Liver (tissue), 9 donors: Measurements from ENCODE around the gene SSNA1. TPM values are rescaled to one million over a fixed set of nuclear protein-coding genes. Genes with fewer than 3 reads are reported as not detected.

ENCODE experiments used
- DNase-seq: peaks from one replicate; pipeline ENCODE4 v3.0.0-alpha.2; 2017; ENCODE audit warnings: low spot score
- H3K27ac ChIP-seq, 2 donors: one replicate each; pipeline ENCODE4 v1.7.0; 2013; ENCODE audit warnings: inconsistent platforms in 2 of 2, low read length in 2 of 2, control low read depth in 1 of 2, low read depth in 1 of 2, mild to moderate bottlenecking in 1 of 2
- H3K27me3 ChIP-seq, 4 donors: one replicate each; pipeline versions ENCODE4 v1.6.1 to v1.7.0; 2013; ENCODE audit warnings: low read length in 3 of 4, inconsistent platforms in 1 of 4, mild to moderate bottlenecking in 1 of 4, moderate library complexity in 1 of 4; ENCODE audit not compliant: control insufficient read depth in 4 of 4, insufficient read depth in 4 of 4
- H3K36me3 ChIP-seq, 4 donors: one replicate each; pipeline versions ENCODE4 v1.6.1 to v1.7.0; 2013; ENCODE audit warnings: low read length in 3 of 4, mild to moderate bottlenecking in 3 of 4, low read depth in 1 of 4, moderate library complexity in 1 of 4; ENCODE audit not compliant: control insufficient read depth in 4 of 4, insufficient read depth in 3 of 4
- H3K4me1 ChIP-seq, 4 donors: one replicate each; pipeline versions ENCODE4 v1.6.1 to v1.7.0; 2013; ENCODE audit warnings: low read length in 3 of 4, mild to moderate bottlenecking in 3 of 4, moderate library complexity in 1 of 4; ENCODE audit not compliant: control insufficient read depth in 4 of 4, insufficient read depth in 4 of 4
- H3K4me3 ChIP-seq, 3 donors: one replicate each; pipeline versions ENCODE4 v1.6.1 to v1.7.0; 2013; ENCODE audit warnings: low read length in 3 of 3, control low read depth in 1 of 3, low read depth in 1 of 3, mild to moderate bottlenecking in 1 of 3
- H3K9ac ChIP-seq, 2 donors: one replicate each; pipeline ENCODE4 v1.7.0; 2013; ENCODE audit warnings: low read length in 2 of 2, mild to moderate bottlenecking in 2 of 2, moderate library complexity in 2 of 2, control low read depth in 1 of 2, low read depth in 1 of 2
- H3K9me3 ChIP-seq, 4 donors: one replicate each; pipeline versions ENCODE4 v1.6.1 to v1.7.0; 2013; ENCODE audit warnings: low read length in 3 of 4; ENCODE audit not compliant: control insufficient read depth in 4 of 4
- ATF3 ChIP-seq: IDR thresholded peaks from 2 replicates; pipeline ENCODE4 v1.6.1; 2016; ENCODE audit warnings: antibody characterized with exemption
- CTCF ChIP-seq: fragments of 150-350 bp; IDR thresholded peaks from 2 replicates; pipeline ENCODE4 v1.5.1; 2017; ENCODE audit warnings: improper control_type of control experiment, low read depth, low read length; ENCODE audit not compliant: missing input control
- EGR1 ChIP-seq, 2 donors: IDR thresholded peaks; 2 replicates each; pipeline ENCODE4 v1.6.1; 2016 to 2018; ENCODE audit warnings: antibody characterized with exemption in 2 of 2, low read depth in 2 of 2
- FOXA1 ChIP-seq: IDR thresholded peaks from 2 replicates; pipeline ENCODE4 v1.6.1; 2016; ENCODE audit warnings: antibody characterized with exemption
- FOXA2 ChIP-seq: IDR thresholded peaks from 2 replicates; pipeline ENCODE4 v1.6.1; 2016; ENCODE audit warnings: antibody characterized with exemption
- GABPA ChIP-seq, 2 donors: IDR thresholded peaks in 1 of 2; conservative IDR thresholded peaks in 1 of 2; 2 replicates each; pipeline ENCODE4 v1.6.1; 2016; ENCODE audit warnings: antibody characterized with exemption in 2 of 2, mild to moderate bottlenecking in 1 of 2, moderate library complexity in 1 of 2
- HNF4A ChIP-seq, 2 donors: conservative IDR thresholded peaks; 2 replicates each; pipeline ENCODE4 v1.6.1; 2016; ENCODE audit warnings: antibody characterized with exemption in 2 of 2, mild to moderate bottlenecking in 2 of 2
- HNF4G ChIP-seq: IDR thresholded peaks from 2 replicates; pipeline ENCODE4 v1.6.1; 2016; ENCODE audit warnings: antibody characterized with exemption
- JUND ChIP-seq, 2 donors: IDR thresholded peaks; 2 replicates each; pipeline ENCODE4 v1.6.1; 2016; ENCODE audit warnings: antibody characterized with exemption in 2 of 2
- MAX ChIP-seq: IDR thresholded peaks from 2 replicates; pipeline ENCODE4 v1.6.1; 2016; ENCODE audit warnings: antibody characterized with exemption
- NR2F2 ChIP-seq: IDR thresholded peaks from 2 replicates; pipeline ENCODE4 v1.6.1; 2016; ENCODE audit warnings: antibody characterized with exemption
- RAD21 ChIP-seq, 2 donors: IDR thresholded peaks; 2 replicates each; pipeline ENCODE4 v1.6.1; 2016; ENCODE audit warnings: antibody characterized with exemption in 2 of 2, mild to moderate bottlenecking in 2 of 2
- REST ChIP-seq: IDR thresholded peaks from 2 replicates; pipeline ENCODE4 v1.6.1; 2016; ENCODE audit warnings: antibody characterized with exemption, mild to moderate bottlenecking
- RXRA ChIP-seq, 2 donors: IDR thresholded peaks; 2 replicates each; pipeline ENCODE4 v1.6.1; 2017 to 2018; ENCODE audit warnings: antibody characterized with exemption in 2 of 2, mild to moderate bottlenecking in 1 of 2
- SP1 ChIP-seq: IDR thresholded peaks from 2 replicates; pipeline ENCODE4 v1.6.1; 2018; ENCODE audit warnings: antibody characterized with exemption, mild to moderate bottlenecking
- TAF1 ChIP-seq: conservative IDR thresholded peaks from 2 replicates; pipeline ENCODE4 v1.6.1; 2016; ENCODE audit warnings: antibody characterized with exemption, mild to moderate bottlenecking
- YY1 ChIP-seq: IDR thresholded peaks from 2 replicates; pipeline ENCODE4 v1.6.1; 2016; ENCODE audit warnings: antibody characterized with exemption, mild to moderate bottlenecking
- ZBTB33 ChIP-seq: IDR thresholded peaks from 2 replicates; pipeline ENCODE4 v1.6.1; 2016; ENCODE audit warnings: antibody characterized with exemption
- WGBS: extraction: QIAGEN DNeasy Blood & Tissue Kit; methylation state at CpG from one replicate; pipeline ENCODE4 v1.1.7; 2013; 5-methylcytosine and 5-hydroxymethylcytosine counted together
- polyA plus RNA-seq, 2 donors: library from polyadenylated mRNA; stranded (reverse) in 1 of 2; unstranded in 1 of 2; fragments of 200-250 nt in 1 of 2; fragments of >200 nt in 1 of 2; fragmentation: Nextera tagmentation in 1 of 2; extraction: Ambion mirVana in 1 of 2; gene quantifications; one replicate each; pipeline versions ENCODE4 v1.2.1 to v1.2.3, GENCODE V29; 2013 to 2015
- total RNA-seq, 2 donors: library from RNA; depleted of rRNA; stranded (reverse); fragments of >200 nt; gene quantifications; one replicate each; pipeline ENCODE4 v1.2.3, GENCODE V29; 2014
- donor health status: healthy.
- donor health status: healthy.
- donor health status: healthy.
- donor health status: healthy.
- donor health status: healthy.

SSNA1 gene
- total and polyA plus RNA-seq, 4 donors: 29.8 to 44.2 (median 40.3) TPM

- TF ChIP-seq SP1 (no peak), EGR1 (IDR thresholded peaks at IDR 0.05; ENCODE audit: low read depth in 2 of 2) (no peak), MAX (no peak), YY1 (no peak), NR2F2 (no peak), JUND (IDR thresholded peaks at IDR 0.05) (no peak), ZBTB33 (no peak)
Observed at GRCh38 chr9:137178939-137179630, 9.4 kb upstream of the SSNA1 start (continued).

GRCh38 chr9:137179761-137180160, 8.7 kb upstream of the SSNA1 start:
- no peak for DNase-seq
- 97% methylated on average over 17 of the region's 17 CpGs for WGBS
- no peak overlapping the region for H3K4me3 ChIP-seq
- H3K27ac ChIP-seq: no peak overlapping the region
- H3K4me1 ChIP-seq: no peaks in the 10 kb centered on the region
- TF ChIP-seq ZBTB33 (no peak), RAD21 (IDR thresholded peaks at IDR 0.05) (no peak), JUND (IDR thresholded peaks at IDR 0.05) (no peak), FOXA1 (no peak), RXRA (IDR thresholded peaks at IDR 0.05) (no peak), HNF4G (no peak), REST (no peak), FOXA2 (no peak), GABPA (IDR thresholded peaks at IDR 0.05 in 1 of 2, conservative IDR thresholded peaks at IDR 0.05 in 1 of 2) (no peak), CTCF (no peak), SP1 (no peak), HNF4A (conservative IDR thresholded peaks at IDR 0.05) (no peak), YY1 (no peak), NR2F2 (no peak), EGR1 (IDR thresholded peaks at IDR 0.05; ENCODE audit: low read depth in 2 of 2) (no peak), TAF1 (no peak), ATF3 (no peak), MAX (no peak)
- H3K36me3 ChIP-seq: peaks cover 15 to 59% (median 27%) of the 10 kb centered on the region in 4 donors
- H3K9ac ChIP-seq: no peak overlapping the region
- no peaks in the 10 kb centered on the region for H3K9me3 ChIP-seq
- H3K27me3 ChIP-seq: no peaks in the 10 kb centered on the region
